Keratinocyte (primary cell): Measurements from ENCODE around the gene MYL12A. TPM values are rescaled to one million over a fixed set of nuclear protein-coding genes. Genes with fewer than 3 reads are reported as not detected.

Experiments
- DNase-seq: peaks from one replicate; pipeline ENCODE4 v3.0.0-alpha.2; 2011; ENCODE audit warnings: low read depth, missing footprints, low spot score
- FAIRE-seq: peaks from 2 replicates; lab custom pipeline; 2011; peaks lifted over from hg19 to GRCh38; lab: Jason Lieb, UNC
- H2AFZ ChIP-seq: 2 replicates; pipeline ENCODE4 v1.6.0; 2012; ENCODE audit warnings: low read length, control low read depth, inconsistent platforms; ENCODE audit not compliant: control insufficient read depth
- H3K27ac ChIP-seq: 2 replicates; pipeline ENCODE4 v1.5.1; 2011; ENCODE audit warnings: low read length; ENCODE audit not compliant: control insufficient read depth, insufficient read depth
- H3K27me3 ChIP-seq: 3 replicates; pipeline ENCODE4 v1.6.0; 2011; ENCODE audit warnings: low read length; ENCODE audit not compliant: control insufficient read depth, insufficient read depth; ENCODE audit errors: extremely low read depth
- H3K36me3 ChIP-seq, 2 experiments: 2 replicates in 1 of 2; 3 replicates in 1 of 2; pipeline ENCODE4 v1.5.1; 2011; ENCODE audit warnings: low read length in 2 of 2, mild to moderate bottlenecking in 1 of 2; ENCODE audit not compliant: control insufficient read depth in 2 of 2, insufficient read depth in 2 of 2; ENCODE audit errors: extremely low read depth in 1 of 2
- H3K4me1 ChIP-seq: 3 replicates; pipeline ENCODE4 v1.5.1; 2011; ENCODE audit warnings: low read length; ENCODE audit not compliant: control insufficient read depth, insufficient read depth; ENCODE audit errors: extremely low read depth
- H3K4me2 ChIP-seq: 3 replicates; pipeline ENCODE4 v1.6.0; 2011; ENCODE audit warnings: low read depth, low read length; ENCODE audit not compliant: control insufficient read depth, insufficient read depth; ENCODE audit errors: extremely low read depth
- H3K4me3 ChIP-seq, 3 experiments: fragments of 200-600 bp in 1 of 3; sonication (generic) in 1 of 3; 2 replicates in 2 of 3; 3 replicates in 1 of 3; pipeline ENCODE4 v1.5.1; 2011 to 2016; ENCODE audit warnings: low read length in 3 of 3, mild to moderate bottlenecking in 3 of 3, control low read depth in 2 of 3, inconsistent platforms in 1 of 3, low read depth in 1 of 3, mixed read lengths in 1 of 3, mixed run types in 1 of 3, moderate library complexity in 1 of 3; ENCODE audit not compliant: control insufficient read depth in 2 of 3, insufficient read depth in 2 of 3; ENCODE audit errors: extremely low read depth in 1 of 3
- H3K79me2 ChIP-seq: 2 replicates; pipeline ENCODE4 v1.6.0; 2012; ENCODE audit warnings: low read length; ENCODE audit not compliant: control insufficient read depth, insufficient read depth
- H3K9ac ChIP-seq: 3 replicates; pipeline ENCODE4 v1.6.0; 2011; ENCODE audit warnings: low read length; ENCODE audit not compliant: control insufficient read depth, insufficient read depth; ENCODE audit errors: extremely low read depth
- H3K9me1 ChIP-seq: 3 replicates; pipeline ENCODE4 v1.6.0; 2011; ENCODE audit warnings: low read length; ENCODE audit not compliant: control insufficient read depth, insufficient read depth; ENCODE audit errors: extremely low read depth
- H3K9me3 ChIP-seq: 2 replicates; pipeline ENCODE4 v1.5.1; 2012; ENCODE audit warnings: low read depth, low read length; ENCODE audit not compliant: control insufficient read depth
- H4K20me1 ChIP-seq: 3 replicates; pipeline ENCODE4 v1.6.0; 2011; ENCODE audit warnings: low read length; ENCODE audit not compliant: control insufficient read depth, insufficient read depth; ENCODE audit errors: extremely low read depth
- EZH2 ChIP-seq: IDR thresholded peaks from one replicate; pipeline ENCODE4 v1.6.1; 2012; ENCODE audit warnings: inconsistent platforms, mild to moderate bottlenecking, low read length, moderate library complexity
- dilution Hi-C: fragments of 300-500 bp; cut with MboI; formaldehyde crosslinking; loops from one replicate; pipeline ENCODE4 v1.7.0; 2020; ENCODE audit warnings: low sequenced_read_pairs; ENCODE audit not compliant: extremely low pct_ligation_motif_present
- polyA plus RNA-seq, 5 experiments: library from polyadenylated mRNA; depleted of rRNA in 3 of 5; stranded (reverse) in 3 of 5; stranded (forward) in 1 of 5; unstranded in 1 of 5; fragments of >200 nt; gene quantifications; 1 replicate in 1 of 5; 2 replicates in 3 of 5; 3 replicates in 1 of 5; pipeline versions ENCODE4 v1.2.1 to v1.2.3, GENCODE V29; 2011 to 2012; ENCODE audit warnings: missing spikeins in 2 of 5, low read depth in 1 of 5, low replicate concordance in 1 of 5
- TF ChIP-seq, protein P1 (sequence below), 3 experiments: IDR thresholded peaks in 1 of 3; conservative IDR thresholded peaks in 1 of 3; optimal IDR thresholded peaks in 1 of 3; 2 replicates in 2 of 3; 3 replicates in 1 of 3; pipeline versions ENCODE3 to v1.5.1; 2011; ENCODE audit warnings: low read length in 3 of 3, mild to moderate bottlenecking in 3 of 3, moderate library complexity in 2 of 3, control low read depth in 1 of 3, inconsistent platforms in 1 of 3; ENCODE audit not compliant: insufficient read depth in 2 of 3; ENCODE audit errors: extremely low read depth in 1 of 3

MYL12A gene
- polyA plus RNA-seq, 1 donor (not counting 4 experiments of a cell fraction or from before 2014, with no cell fraction given): 759 TPM

DNA sequence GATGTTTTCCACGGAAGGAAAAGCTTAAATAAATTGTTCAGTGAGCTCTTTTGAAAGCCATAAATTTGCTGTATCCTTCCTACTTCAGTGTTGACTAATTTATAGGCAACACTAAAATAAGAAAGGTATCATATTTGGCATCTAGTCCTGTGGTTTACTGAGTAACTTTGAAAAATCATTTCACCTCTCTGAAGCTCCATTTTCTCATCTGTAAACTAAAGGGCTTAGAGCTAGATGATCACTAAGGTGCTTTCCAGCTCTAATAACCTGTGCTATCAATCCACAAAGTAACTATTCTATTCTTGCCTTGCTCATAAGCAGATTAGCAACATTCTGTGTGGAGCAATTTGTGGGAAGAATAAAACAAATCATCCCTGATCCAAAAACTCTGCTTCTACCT lies 24.2 kb upstream of the MYL12A start:
- DNase-seq: no peak
- H3K4me2 ChIP-seq: no peak overlapping the region
- H3K9ac ChIP-seq: no peak overlapping the region
- no peaks in the 10 kb centered on the region for H3K9me1 ChIP-seq
- H3K27ac ChIP-seq: no peak overlapping the region
- H4K20me1 ChIP-seq: no peaks in the 10 kb centered on the region
- H3K79me2 ChIP-seq: no peaks in the 10 kb centered on the region
- no peak for FAIRE-seq
- H3K4me1 ChIP-seq: no peaks in the 10 kb centered on the region
- no peaks in the 10 kb centered on the region for H3K9me3 ChIP-seq
- H3K27me3 ChIP-seq: no peaks in the 10 kb centered on the region
- H3K36me3 ChIP-seq: no peaks in the 10 kb centered on the region
- no peak overlapping the region for H3K4me3 ChIP-seq
- TF ChIP-seq, protein P1, sequence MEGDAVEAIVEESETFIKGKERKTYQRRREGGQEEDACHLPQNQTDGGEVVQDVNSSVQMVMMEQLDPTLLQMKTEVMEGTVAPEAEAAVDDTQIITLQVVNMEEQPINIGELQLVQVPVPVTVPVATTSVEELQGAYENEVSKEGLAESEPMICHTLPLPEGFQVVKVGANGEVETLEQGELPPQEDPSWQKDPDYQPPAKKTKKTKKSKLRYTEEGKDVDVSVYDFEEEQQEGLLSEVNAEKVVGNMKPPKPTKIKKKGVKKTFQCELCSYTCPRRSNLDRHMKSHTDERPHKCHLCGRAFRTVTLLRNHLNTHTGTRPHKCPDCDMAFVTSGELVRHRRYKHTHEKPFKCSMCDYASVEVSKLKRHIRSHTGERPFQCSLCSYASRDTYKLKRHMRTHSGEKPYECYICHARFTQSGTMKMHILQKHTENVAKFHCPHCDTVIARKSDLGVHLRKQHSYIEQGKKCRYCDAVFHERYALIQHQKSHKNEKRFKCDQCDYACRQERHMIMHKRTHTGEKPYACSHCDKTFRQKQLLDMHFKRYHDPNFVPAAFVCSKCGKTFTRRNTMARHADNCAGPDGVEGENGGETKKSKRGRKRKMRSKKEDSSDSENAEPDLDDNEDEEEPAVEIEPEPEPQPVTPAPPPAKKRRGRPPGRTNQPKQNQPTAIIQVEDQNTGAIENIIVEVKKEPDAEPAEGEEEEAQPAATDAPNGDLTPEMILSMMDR (optimal IDR thresholded peaks at IDR 0.05 in 1 of 3, IDR thresholded peaks at IDR 0.05 in 1 of 3, conservative IDR thresholded peaks at IDR 0.05 in 1 of 3; ENCODE audit: extremely low read depth in 1 of 3, insufficient read depth in 2 of 3, low read length in 3 of 3): no peak
- dilution Hi-C loops: no loop called here
- no peak overlapping the region for H2AFZ ChIP-seq

DNA sequence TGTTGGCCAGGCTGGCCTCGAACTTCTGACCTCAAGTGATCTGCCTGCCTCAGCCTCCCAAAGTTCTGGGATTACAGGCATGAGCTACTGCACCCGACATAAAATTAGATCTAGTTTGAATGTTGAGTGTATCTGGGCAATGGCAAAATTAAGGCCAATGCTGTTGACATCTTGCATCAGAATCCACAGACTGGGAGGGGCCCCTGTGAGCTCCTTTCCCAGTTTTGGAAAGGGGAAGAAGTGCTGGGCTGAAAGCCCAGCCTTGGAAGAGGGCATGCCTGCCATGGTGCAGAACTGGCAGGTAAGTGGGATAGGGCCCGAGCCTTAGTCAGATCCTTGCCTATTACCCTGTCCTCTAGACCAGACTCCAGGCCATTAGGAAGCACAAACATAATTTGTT lies 23.4 kb upstream of the MYL12A start:
- dilution Hi-C loops: no loop called here
- Histone ChIP-seq H2AFZ (no peak overlapping the region), H3K4me3 (no peak overlapping the region)

More for the DNA sequence above, 23.4 kb upstream of the MYL12A start:
- Histone ChIP-seq H3K9me3 (no peaks in the 10 kb centered on the region), H3K4me1 (no peaks in the 10 kb centered on the region), H3K79me2 (no peaks in the 10 kb centered on the region), H3K27me3 (no peaks in the 10 kb centered on the region), H3K9ac (no peak overlapping the region), H3K27ac (no peak overlapping the region), H3K4me2 (no peak overlapping the region), H3K36me3 (no peaks in the 10 kb centered on the region), H3K9me1 (no peaks in the 10 kb centered on the region), H4K20me1 (no peaks in the 10 kb centered on the region)
- FAIRE-seq (no peak), DNase-seq (no peak)
- TF ChIP-seq, protein P1 (optimal IDR thresholded peaks at IDR 0.05 in 1 of 3, IDR thresholded peaks at IDR 0.05 in 1 of 3, conservative IDR thresholded peaks at IDR 0.05 in 1 of 3; ENCODE audit: extremely low read depth in 1 of 3, insufficient read depth in 2 of 3, low read length in 3 of 3): no peak
- no peak for TF ChIP-seq EZH2
